ENCODE measurements around the gene SOX13. TPM values are rescaled to one million over a fixed set of nuclear protein-coding genes. Genes with fewer than 3 reads are reported as not detected.

SOX13 gene
- total and polyA plus RNA-seq, 9 of the 15 experiments (the other 6 are each of a cell fraction or from before 2014, with no cell fraction given) = 0.03 to 0.35 (median 0.06) TPM; not detected in 5

GRCh38 chr1:204171751-204172178 is 98.8 kb downstream of the SOX13 start (continued):
- TF ChIP-seq ZNF449 (CRISPR knock-in tag; IDR thresholded peaks at IDR 0.05) (peak; percentile 87), CCNT2 (IDR thresholded peaks at IDR 0.05; ENCODE audit: borderline replicate concordance, extremely low read depth, insufficient read length, low read depth, low read length) (no peak), MAFG (tag; conservative IDR thresholded peaks at IDR 0.05) (no peak), ZBTB8A (IDR thresholded peaks at IDR 0.05; ENCODE audit: partially characterized antibody) (no peak), TCF7 (IDR thresholded peaks at IDR 0.05; ENCODE audit: borderline replicate concordance) (no peak), ID3 (CRISPR knock-in tag; IDR thresholded peaks at IDR 0.05) (no peak), ID3 (tag; IDR thresholded peaks at IDR 0.05) (0 out of 2 replicates have a peak, but pooled peaks have one; percentile 41), ATF3 (IDR thresholded peaks at IDR 0.05) (no peak), ATF3 (CRISPR knock-in tag; conservative IDR thresholded peaks at IDR 0.05) (no peak), ZBTB34 (CRISPR knock-in tag; IDR thresholded peaks at IDR 0.05) (no peak), GATAD2B (IDR thresholded peaks at IDR 0.05; ENCODE audit: borderline replicate concordance) (no peak), LARP7 (IDR thresholded peaks at IDR 0.05) (no peak), PTRF (tag; IDR thresholded peaks at IDR 0.05) (no peak), RB1 (IDR thresholded peaks at IDR 0.05; ENCODE audit: low read depth) (no peak), TSHZ1 (CRISPR knock-in tag; IDR thresholded peaks at IDR 0.05) (peak; percentile 68; the same call in 1 of the 2 replicates), POLR2B (IDR thresholded peaks at IDR 0.05; ENCODE audit: low read depth, partially characterized antibody) (no peak), ZNF224 (CRISPR knock-in tag; IDR thresholded peaks at IDR 0.05) (no peak), KDM5B (IDR thresholded peaks at IDR 0.05; ENCODE audit: insufficient replicate concordance, low read depth, low read length) (no peak), SMAD2 (IDR thresholded peaks at IDR 0.05; ENCODE audit: low read depth, low read length) (no peak), ZNF311 (CRISPR knock-in tag; IDR thresholded peaks at IDR 0.05) (peak; percentile 96), MTA3 (IDR thresholded peaks at IDR 0.05; ENCODE audit: borderline replicate concordance) (no peak), HIVEP1 (CRISPR knock-in tag; IDR thresholded peaks at IDR 0.05) (peak; percentile 83), SNRNP70 (optimal IDR thresholded peaks at IDR 0.05; ENCODE audit: low read depth, low read length) (no peak)
